Measurements from ENCODE around the gene B4GALT2.

Gene B4GALT2

GRCh38 chr1:44025816-44026215, 46.8 kb downstream of the B4GALT2 start:
- H3K4me2 ChIP-seq, result no peak overlapping the region
- TF ChIP-seq Cebpa-rat (IDR thresholded peaks at IDR 0.05), result no peak
- peaks cover 0 to 5% (median 0%) of the 10 kb centered on the region in 11 experiments; a peak in 2 of 22 replicates for H3K27me3 ChIP-seq
- H3K4me3 ChIP-seq, result no peak overlapping the region
- 0 out of 22 replicates have a peak, but pooled peaks cover 0 to 4% (median 0%) of the 10 kb centered on the region in 11 experiments for H3K36me3 ChIP-seq
- peaks cover 10 to 16% (median 13%) of the 10 kb centered on the region in 10 experiments for H3K4me1 ChIP-seq
- no peak overlapping the region for H3K27ac ChIP-seq
- H3K9me3 ChIP-seq (replicated peaks in 1 of 11), result no peaks in the 10 kb centered on the region
- H3K9ac ChIP-seq, result no peak overlapping the region
- no peaks in the 10 kb centered on the region for H4K20me1 ChIP-seq

GRCh38 chr1:44027320-44027719, 48.3 kb downstream of the B4GALT2 start:
- TF ChIP-seq Cebpa-rat (IDR thresholded peaks at IDR 0.05), result no peak
- H3K4me1 ChIP-seq, result peaks cover 10 to 29% (median 23%) of the 10 kb centered on the region in 10 experiments
- H4K20me1 ChIP-seq, result peaks cover 0 to 5% (median 0%) of the 10 kb centered on the region in 11 experiments; a peak in 1 of 22 replicates
- no peaks in the 10 kb centered on the region for H3K9me3 ChIP-seq (replicated peaks in 1 of 11)
- H3K27me3 ChIP-seq, result peaks cover 10 to 20% (median 15%) of the 10 kb centered on the region in 11 experiments
- no peaks in the 10 kb centered on the region for H3K36me3 ChIP-seq
- no peak overlapping the region for H3K4me3 ChIP-seq
- H3K27ac ChIP-seq, result no peak overlapping the region
- no peak overlapping the region for H3K4me2 ChIP-seq
- H3K9ac ChIP-seq, result no peak overlapping the region

- Histone ChIP-seq H3K9me3 (replicated peaks in 1 of 11) (no peaks in the 10 kb centered on the region), H3K4me2 (peak overlapping the region; percentile 95 to 100 (median 96)), H3K27me3 (peaks cover 10 to 22% (median 16%) of the 10 kb centered on the region in 11 experiments), H3K27ac (peak overlapping the region; percentile 45 to 96 (median 86); a peak in 21 of 22 replicates), H3K9ac (peak overlapping the region; percentile 79 to 96 (median 83)), H3K4me3 (peak overlapping the region; percentile 75 to 87 (median 80)), H3K36me3 (no peaks in the 10 kb centered on the region), H4K20me1 (peaks cover 0 to 5% (median 0%) of the 10 kb centered on the region in 11 experiments; a peak in 2 of 22 replicates), H3K4me1 (peaks cover 10 to 46% (median 28%) of the 10 kb centered on the region in 10 experiments)
- TF ChIP-seq Cebpa-rat (IDR thresholded peaks at IDR 0.05), result no peak
These were observed 50.4 kb downstream of the B4GALT2 start for GRCh38 chr1:44029260-44029910.

- H3K4me3 ChIP-seq, result peak overlapping the region; percentile 75 to 87 (median 80)
- no peaks in the 10 kb centered on the region for H3K9me3 ChIP-seq (replicated peaks in 1 of 11)
- peak overlapping the region; percentile 79 to 96 (median 83) for H3K9ac ChIP-seq
- peaks cover 0 to 5% (median 0%) of the 10 kb centered on the region in 11 experiments; a peak in 2 of 22 replicates for H4K20me1 ChIP-seq
- H3K4me2 ChIP-seq, result peak overlapping the region; percentile 95 to 100 (median 97)
- H3K36me3 ChIP-seq, result no peaks in the 10 kb centered on the region
- H3K4me1 ChIP-seq, result peaks cover 10 to 46% (median 28%) of the 10 kb centered on the region in 10 experiments
- no peak for TF ChIP-seq Cebpa-rat (IDR thresholded peaks at IDR 0.05)
- H3K27me3 ChIP-seq, result peaks cover 10 to 22% (median 16%) of the 10 kb centered on the region in 11 experiments
- H3K27ac ChIP-seq, result peak overlapping the region; percentile 45 to 96 (median 86); a peak in 21 of 22 replicates
These were observed 51.0 kb downstream of the B4GALT2 start for GRCh38 chr1:44029911-44030604.

- Histone ChIP-seq H3K9ac (peak overlapping the region; percentile 79 to 96 (median 83)), H3K36me3 (no peaks in the 10 kb centered on the region), H3K4me3 (peak overlapping the region; percentile 75 to 87 (median 80)), H3K4me2 (peak overlapping the region; percentile 95 to 100 (median 97)), H3K9me3 (replicated peaks in 1 of 11) (no peaks in the 10 kb centered on the region), H3K4me1 (peaks cover 10 to 48% (median 30%) of the 10 kb centered on the region in 10 experiments), H3K27me3 (peaks cover 10 to 22% (median 16%) of the 10 kb centered on the region in 11 experiments), H4K20me1 (peaks cover 0 to 5% (median 0%) of the 10 kb centered on the region in 11 experiments; a peak in 2 of 22 replicates), H3K27ac (peak overlapping the region in 10 of 11 experiments; percentile 75 to 96 (median 88); a peak in 19 of 22 replicates)
- TF ChIP-seq Cebpa-rat (IDR thresholded peaks at IDR 0.05), result no peak
These were observed 51.7 kb downstream of the B4GALT2 start for GRCh38 chr1:44030605-44031251.

GRCh38 chr1:44031252-44032169, 52.5 kb downstream of the B4GALT2 start, which contains the start of gene SLC6A9:
TSS of gene SLC6A9 (minus strand) at chr1:44031462. CDS start at chr1:44024277, 7,185 bp downstream.
- H3K4me3 ChIP-seq, result peak within 1 kb of the TSS; percentile 75 to 87 (median 80)
- H3K9ac ChIP-seq, result peak within 1 kb of the TSS; percentile 79 to 96 (median 83)
- H4K20me1 ChIP-seq, result peaks cover 0 to 6% (median 0%) of the 10 kb centered on the region in 11 experiments; a peak in 2 of 22 replicates
- peaks cover 10 to 22% (median 16%) of the 10 kb centered on the region in 11 experiments for H3K27me3 ChIP-seq
- no peaks in the 10 kb centered on the region for H3K36me3 ChIP-seq
- TF ChIP-seq Cebpa-rat (IDR thresholded peaks at IDR 0.05), result 0 out of 22 replicates have a peak, but pooled peaks of 1 of the 11 experiments have one; percentile 7
- peak within 1 kb of the TSS; percentile 95 to 100 (median 97) for H3K4me2 ChIP-seq
- peaks cover 10 to 48% (median 30%) of the 10 kb centered on the region in 10 experiments for H3K4me1 ChIP-seq
- H3K27ac ChIP-seq, result peak within 1 kb of the TSS in 10 of 11 experiments; percentile 75 to 96 (median 88); a peak in 19 of 22 replicates
- no peaks in the 10 kb centered on the region for H3K9me3 ChIP-seq (replicated peaks in 1 of 11)

GRCh38 chr1:44032170-44032790, 53.3 kb downstream of the B4GALT2 start:
- no peak overlapping the region for H3K27ac ChIP-seq
- no peak for TF ChIP-seq Cebpa-rat (IDR thresholded peaks at IDR 0.05)
- peak overlapping the region in 7 of 11 experiments; percentile 95 to 100 (median 97); a peak in 12 of 22 replicates for H3K4me2 ChIP-seq
- H4K20me1 ChIP-seq, result peaks cover 0 to 6% (median 0%) of the 10 kb centered on the region in 11 experiments; a peak in 2 of 22 replicates
- peak overlapping the region in 1 of 11 experiments; percentile 96; a peak in 2 of 22 replicates for H3K9ac ChIP-seq
- H3K9me3 ChIP-seq (replicated peaks in 1 of 11), result no peaks in the 10 kb centered on the region
- peaks cover 10 to 22% (median 16%) of the 10 kb centered on the region in 11 experiments for H3K27me3 ChIP-seq
- no peaks in the 10 kb centered on the region for H3K36me3 ChIP-seq
- no peak overlapping the region for H3K4me3 ChIP-seq
- H3K4me1 ChIP-seq, result peaks cover 10 to 54% (median 35%) of the 10 kb centered on the region in 10 experiments
